ENCODE measurements around the gene SNAI3.

Gene SNAI3

DNA sequence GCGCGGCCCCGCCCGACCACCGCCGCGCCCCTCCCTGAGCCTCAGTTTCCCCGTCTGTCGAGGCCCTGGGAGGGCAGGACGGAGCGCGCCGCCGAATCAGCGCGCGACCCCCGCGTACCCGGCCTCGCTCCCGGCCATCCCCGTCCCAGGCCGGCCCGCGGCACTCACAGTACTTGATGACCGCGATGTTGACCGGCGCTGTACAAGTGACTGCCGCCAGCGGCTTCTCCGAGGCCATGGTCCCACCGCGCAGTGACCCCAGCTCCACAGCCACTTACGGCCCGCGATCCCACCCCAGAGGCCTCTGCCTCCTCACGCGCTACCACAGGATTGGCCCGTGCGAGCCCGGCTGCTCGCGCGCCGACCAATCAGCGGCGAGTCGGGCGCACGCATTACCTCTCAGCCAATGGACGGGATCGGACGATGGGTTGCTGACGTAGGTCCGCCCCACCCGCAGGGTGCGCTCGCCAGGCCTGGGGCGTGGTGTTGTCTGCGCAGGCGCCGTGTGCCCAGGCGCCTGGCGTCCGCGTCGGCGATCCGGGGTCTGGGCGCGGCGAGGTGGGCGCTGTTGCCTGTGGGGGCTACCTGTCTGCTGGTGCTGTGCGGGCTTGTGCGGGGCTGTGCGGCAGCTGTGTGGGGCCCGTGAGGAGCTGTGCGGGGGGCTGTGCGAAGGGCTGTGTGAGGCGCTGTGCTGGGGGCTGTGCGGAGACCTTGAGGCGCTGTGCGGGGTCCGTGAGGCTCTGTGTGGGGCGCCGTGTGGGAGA lies 23.3 kb downstream of the SNAI3 start, which contains the start of gene MVD:
Gene MVD (minus strand): TSS at position 249 of the 764 bp plus-strand sequence. CDS start 11 bp downstream, at position 238.
- Histone ChIP-seq H3K9ac (ENCODE audit: low read depth, low read length) (peak within 1 kb of the TSS; percentile 52), H3K36me3 (ENCODE audit: insufficient read depth, low read length) (no peaks in the 10 kb centered on the region), H3K9me3 (ENCODE audit: control insufficient read depth, insufficient read depth, low read length) (no peaks in the 10 kb centered on the region), H3K4me1 (ENCODE audit: insufficient read depth, low read length) (no peaks in the 10 kb centered on the region)

DNA sequence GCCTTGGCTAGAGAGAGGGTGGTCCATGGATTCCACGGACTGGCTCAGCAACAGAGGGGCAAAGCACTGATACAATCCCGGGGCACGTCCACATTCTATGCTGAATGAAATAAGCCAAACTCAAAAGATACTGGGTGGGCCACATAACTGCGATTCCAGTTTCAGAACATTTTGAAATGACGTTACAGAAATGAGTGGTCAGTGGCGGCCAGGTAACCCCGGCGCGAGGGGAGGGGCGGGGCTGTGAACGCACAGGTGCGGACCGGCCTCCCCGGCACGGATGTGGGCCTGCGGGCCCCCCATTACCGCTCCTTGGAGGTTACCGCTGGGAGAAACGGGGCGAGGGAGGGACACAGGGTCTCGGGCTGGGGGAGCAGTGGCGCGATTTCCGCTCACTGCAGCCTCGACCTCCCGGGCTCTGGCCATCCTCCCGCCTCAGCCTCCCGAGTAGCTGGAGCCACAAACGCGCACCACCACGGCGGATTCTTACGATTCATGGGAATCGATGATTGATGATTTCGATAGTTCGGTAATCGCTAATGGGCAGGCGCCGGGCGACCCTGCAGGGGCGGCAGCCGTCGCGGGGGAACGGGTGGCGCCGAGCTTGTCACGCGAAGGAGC lies 24.0 kb downstream of the SNAI3 start:
- Histone ChIP-seq H3K4me1 (ENCODE audit: insufficient read depth, low read length) (no peaks in the 10 kb centered on the region), H3K9me3 (ENCODE audit: control insufficient read depth, insufficient read depth, low read length) (no peaks in the 10 kb centered on the region), H3K9ac (ENCODE audit: low read depth, low read length) (peak overlapping the region; percentile 52), H3K36me3 (ENCODE audit: insufficient read depth, low read length) (no peaks in the 10 kb centered on the region)

DNA sequence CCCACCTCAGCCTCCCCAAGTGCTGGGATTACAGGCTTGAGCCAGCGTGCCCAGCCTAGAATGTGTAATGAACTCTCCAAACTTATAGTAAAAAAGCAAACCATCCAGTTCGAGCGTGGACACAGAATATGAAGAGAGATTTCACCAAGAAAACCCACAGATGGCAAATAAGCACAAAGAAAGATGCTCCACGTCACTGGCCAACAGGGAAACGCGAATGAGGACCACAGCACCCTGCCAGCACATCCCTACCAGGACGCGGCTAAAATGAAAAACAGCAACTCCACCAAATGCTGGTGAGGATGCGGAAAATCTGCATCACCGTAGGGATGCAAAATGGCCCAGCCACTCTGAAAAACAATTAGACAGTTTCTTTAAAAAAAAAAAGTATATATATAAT lies 24.8 kb downstream of the SNAI3 start:
- Histone ChIP-seq H3K9me3 (ENCODE audit: control insufficient read depth, insufficient read depth, low read length) (no peaks in the 10 kb centered on the region), H3K4me1 (ENCODE audit: insufficient read depth, low read length) (no peaks in the 10 kb centered on the region), H3K9ac (ENCODE audit: low read depth, low read length) (no peak overlapping the region), H3K36me3 (ENCODE audit: insufficient read depth, low read length) (no peaks in the 10 kb centered on the region)

DNA sequence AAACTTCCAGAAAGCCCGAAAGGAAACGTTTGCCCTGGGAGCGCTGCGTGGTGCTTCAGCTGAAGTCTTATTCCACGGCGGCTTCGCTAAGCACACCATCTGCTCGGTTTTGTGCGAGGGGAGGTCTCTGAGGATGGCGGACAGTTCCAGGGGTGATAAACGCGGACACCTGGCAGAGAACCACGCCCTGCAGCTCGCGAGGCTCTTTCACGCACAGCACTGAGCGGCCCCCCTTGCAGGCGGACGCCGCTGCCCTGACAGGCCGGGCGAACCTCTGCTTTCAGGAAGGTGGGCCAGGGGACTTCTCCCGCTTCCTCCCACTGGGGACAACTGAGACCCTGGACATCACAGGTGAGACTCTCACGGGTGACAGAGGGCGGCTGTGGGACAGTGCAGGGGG lies 27.1 kb downstream of the SNAI3 start:
- Histone ChIP-seq H3K9me3 (ENCODE audit: control insufficient read depth, insufficient read depth, low read length) (no peaks in the 10 kb centered on the region), H3K36me3 (ENCODE audit: insufficient read depth, low read length) (no peaks in the 10 kb centered on the region), H3K4me1 (ENCODE audit: insufficient read depth, low read length) (no peaks in the 10 kb centered on the region), H3K9ac (ENCODE audit: low read depth, low read length) (no peak overlapping the region)

DNA sequence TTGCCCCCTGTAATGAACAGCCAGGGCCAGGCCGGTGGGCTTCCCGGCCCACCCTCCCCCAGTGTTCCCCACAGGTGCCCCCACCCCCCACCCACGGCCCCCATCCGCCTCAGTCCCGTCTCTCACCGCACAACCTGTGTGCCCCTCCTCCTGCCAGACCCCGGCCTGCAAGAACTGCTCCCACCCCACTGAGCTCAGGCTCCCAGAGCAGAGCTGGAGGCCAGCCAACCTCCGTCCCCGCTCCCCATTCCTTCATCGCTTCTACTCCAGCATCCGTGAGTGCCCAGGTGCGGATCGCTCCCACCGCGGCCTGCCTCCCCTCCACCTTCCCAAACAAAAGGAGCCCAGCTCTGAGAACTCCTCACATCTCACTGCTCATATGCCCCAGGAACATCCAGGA lies 27.6 kb downstream of the SNAI3 start:
- Histone ChIP-seq H3K4me1 (ENCODE audit: insufficient read depth, low read length) (no peaks in the 10 kb centered on the region), H3K36me3 (ENCODE audit: insufficient read depth, low read length) (no peaks in the 10 kb centered on the region), H3K9ac (ENCODE audit: low read depth, low read length) (no peak overlapping the region), H3K9me3 (ENCODE audit: control insufficient read depth, insufficient read depth, low read length) (no peaks in the 10 kb centered on the region)

DNA sequence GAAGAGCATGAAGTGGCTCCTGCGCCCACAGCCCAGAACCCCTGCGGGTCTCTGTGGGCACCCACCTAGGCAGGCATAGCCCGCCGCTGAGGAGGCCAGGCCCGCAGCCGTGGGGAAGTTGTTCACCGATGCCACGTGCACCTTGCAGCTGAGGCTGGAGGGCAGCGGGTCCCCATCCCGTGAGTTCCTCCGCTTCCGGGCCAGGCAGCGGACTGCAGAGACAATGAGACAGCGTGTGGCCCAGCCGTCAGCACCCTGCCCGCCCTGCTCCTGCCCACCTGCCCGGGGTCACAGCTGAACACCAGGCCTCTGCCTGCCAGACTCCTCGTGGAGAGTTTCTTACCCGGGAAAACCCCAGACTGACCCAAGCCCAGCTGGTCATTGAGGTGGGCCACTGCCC lies 28.9 kb downstream of the SNAI3 start:
- no peaks in the 10 kb centered on the region for H3K4me1 ChIP-seq (ENCODE audit: insufficient read depth, low read length)
- H3K36me3 ChIP-seq (ENCODE audit: insufficient read depth, low read length), result no peaks in the 10 kb centered on the region
- no peak overlapping the region for H3K9ac ChIP-seq (ENCODE audit: low read depth, low read length)
- no peaks in the 10 kb centered on the region for H3K9me3 ChIP-seq (ENCODE audit: control insufficient read depth, insufficient read depth, low read length)

DNA sequence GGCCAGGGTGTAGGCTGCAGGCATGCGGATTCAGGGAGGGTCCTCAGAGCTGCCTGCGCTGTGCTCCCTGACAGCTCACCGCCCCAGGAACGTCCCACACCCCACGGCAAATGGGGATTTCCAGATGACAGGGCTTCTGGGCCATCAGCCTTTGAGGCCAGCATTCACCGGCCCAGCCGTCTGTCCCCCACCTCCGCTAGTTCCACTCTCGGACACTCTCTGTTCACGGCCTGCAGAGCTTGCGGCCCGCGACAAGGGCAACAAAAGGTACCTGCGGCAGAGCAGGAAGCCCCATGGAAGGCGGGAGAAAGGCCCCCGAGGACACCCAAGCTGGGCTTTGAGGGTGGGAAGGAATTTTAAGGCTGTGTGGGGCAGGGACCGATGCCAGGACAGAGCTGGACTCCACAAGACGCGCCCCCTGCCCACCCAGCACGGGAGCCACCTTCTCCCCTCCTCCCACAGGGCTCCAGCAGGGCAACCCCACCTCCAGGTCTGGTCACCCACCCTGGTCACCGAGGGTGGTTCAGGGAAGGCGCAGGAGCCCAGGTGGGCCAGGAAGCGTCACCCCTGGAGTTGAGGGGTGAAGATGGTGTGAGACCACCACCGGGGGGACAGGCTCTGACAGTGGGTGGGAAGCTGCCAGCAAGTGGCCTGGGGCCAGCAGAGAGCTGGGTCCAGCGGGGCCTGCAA lies 29.9 kb downstream of the SNAI3 start:
- Histone ChIP-seq H3K9me3 (ENCODE audit: control insufficient read depth, insufficient read depth, low read length) (no peaks in the 10 kb centered on the region), H3K4me1 (ENCODE audit: insufficient read depth, low read length) (no peaks in the 10 kb centered on the region; the same call in 1 of the 2 replicates), H3K36me3 (ENCODE audit: insufficient read depth, low read length) (no peaks in the 10 kb centered on the region), H3K9ac (ENCODE audit: low read depth, low read length) (no peak overlapping the region)

DNA sequence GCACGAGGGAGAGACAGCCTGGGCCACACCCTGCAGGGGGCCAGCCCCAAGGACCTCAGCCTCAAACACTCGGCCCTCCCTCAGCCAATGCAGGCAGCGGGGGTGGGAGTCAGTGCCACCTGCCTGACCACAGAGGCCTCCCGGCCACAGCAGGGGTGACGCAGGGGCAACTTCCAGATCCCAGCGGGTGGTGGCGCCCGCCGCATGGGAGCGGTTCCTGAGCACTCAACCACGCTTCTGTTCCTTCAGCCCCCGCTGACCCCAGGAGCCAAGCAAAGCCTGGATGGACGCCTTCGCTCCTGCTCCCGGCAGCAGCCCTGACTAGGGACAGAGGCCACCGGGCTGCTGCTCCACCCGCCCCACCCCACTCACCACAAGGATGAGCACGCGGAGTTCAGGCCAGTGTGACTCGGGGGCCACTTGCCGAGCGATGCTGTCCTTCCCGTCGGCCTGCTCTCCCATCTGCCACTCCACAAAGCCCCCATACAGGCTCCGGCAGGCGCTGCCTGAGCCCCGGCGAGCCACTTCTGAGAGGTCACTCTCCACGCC lies 30.5 kb downstream of the SNAI3 start:
- Histone ChIP-seq H3K9me3 (ENCODE audit: control insufficient read depth, insufficient read depth, low read length) (no peaks in the 10 kb centered on the region), H3K36me3 (ENCODE audit: insufficient read depth, low read length) (no peaks in the 10 kb centered on the region), H3K9ac (ENCODE audit: low read depth, low read length) (no peak overlapping the region), H3K4me1 (ENCODE audit: insufficient read depth, low read length) (no peaks in the 10 kb centered on the region; the same call in 1 of the 2 replicates)

DNA sequence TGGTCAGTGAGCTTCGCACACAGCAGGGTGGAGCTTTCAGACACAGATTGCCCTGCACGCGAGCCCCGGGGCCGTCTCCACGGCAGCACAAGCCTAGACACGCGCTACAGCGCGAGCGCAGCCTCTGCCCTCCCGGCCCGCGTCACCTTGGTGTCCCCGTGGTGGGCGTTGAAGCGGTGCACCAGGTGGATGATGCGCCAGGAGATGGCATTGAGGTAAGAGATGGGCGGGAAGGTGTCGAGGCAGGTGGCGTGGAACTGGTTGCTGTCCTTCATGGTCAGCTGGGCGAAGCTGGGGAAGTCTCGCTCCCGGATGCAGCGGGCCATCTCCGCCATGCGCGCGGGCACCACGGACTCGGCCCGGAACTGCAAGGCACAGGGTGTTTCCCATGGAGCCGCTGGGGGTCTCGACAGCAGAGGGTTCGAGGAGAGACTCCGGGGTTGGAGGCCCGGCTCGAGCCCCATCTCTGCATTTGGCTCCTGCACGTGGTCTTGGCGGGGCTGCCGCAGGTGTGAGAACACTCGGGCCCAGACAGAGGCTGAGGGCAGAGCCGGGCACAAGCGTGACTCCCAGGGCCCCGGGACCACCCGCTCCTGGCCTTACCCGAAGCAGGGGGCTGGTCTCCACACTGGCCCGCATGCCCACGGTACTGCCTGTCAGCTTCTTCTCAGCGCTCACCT lies 31.1 kb downstream of the SNAI3 start:
- no peaks in the 10 kb centered on the region for H3K36me3 ChIP-seq (ENCODE audit: insufficient read depth, low read length)
- H3K4me1 ChIP-seq (ENCODE audit: insufficient read depth, low read length), result no peaks in the 10 kb centered on the region; the same call in 1 of the 2 replicates

DNA sequence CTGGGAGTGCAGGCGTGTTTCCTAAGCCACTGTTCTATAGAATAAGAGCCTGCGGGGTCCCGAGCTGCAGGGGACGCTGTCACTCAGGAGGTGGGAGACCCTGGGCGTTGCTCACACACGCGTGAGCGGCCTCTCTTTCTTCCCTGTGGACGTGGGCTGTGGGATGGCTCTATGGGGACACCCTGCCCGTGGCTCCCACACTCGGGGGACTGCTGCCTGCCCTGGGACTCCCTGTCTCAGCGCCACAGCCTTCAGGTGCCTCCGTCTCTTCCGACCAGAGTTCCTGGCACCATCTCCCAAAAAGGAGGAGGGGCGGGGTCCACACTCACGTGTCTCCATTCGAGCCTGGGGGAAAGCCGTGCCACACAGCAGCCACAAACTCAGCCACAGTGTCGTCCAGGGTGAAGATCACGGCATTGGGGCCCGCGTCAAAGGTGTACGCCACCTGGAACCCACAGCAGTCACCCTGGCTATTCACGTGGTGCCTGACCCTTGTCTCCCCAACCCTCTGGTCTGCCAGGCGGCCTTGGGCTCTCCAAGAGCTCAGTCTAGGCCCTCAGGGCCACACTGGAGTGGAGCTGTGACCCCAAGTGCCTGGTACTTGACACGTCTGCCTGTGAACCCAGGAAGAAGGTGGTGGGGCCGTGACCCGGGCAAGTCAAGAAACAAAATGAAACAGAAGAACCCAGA lies 31.8 kb downstream of the SNAI3 start:
- Histone ChIP-seq H3K9ac (ENCODE audit: low read depth, low read length) (no peak overlapping the region), H3K36me3 (ENCODE audit: insufficient read depth, low read length) (no peaks in the 10 kb centered on the region), H3K4me1 (ENCODE audit: insufficient read depth, low read length) (no peaks in the 10 kb centered on the region; the same call in 1 of the 2 replicates), H3K9me3 (ENCODE audit: control insufficient read depth, insufficient read depth, low read length) (no peaks in the 10 kb centered on the region)

More for the DNA sequence above, 31.1 kb downstream of the SNAI3 start:
- H3K9me3 ChIP-seq (ENCODE audit: control insufficient read depth, insufficient read depth, low read length), result no peaks in the 10 kb centered on the region
- H3K9ac ChIP-seq (ENCODE audit: low read depth, low read length), result no peak overlapping the region

DNA sequence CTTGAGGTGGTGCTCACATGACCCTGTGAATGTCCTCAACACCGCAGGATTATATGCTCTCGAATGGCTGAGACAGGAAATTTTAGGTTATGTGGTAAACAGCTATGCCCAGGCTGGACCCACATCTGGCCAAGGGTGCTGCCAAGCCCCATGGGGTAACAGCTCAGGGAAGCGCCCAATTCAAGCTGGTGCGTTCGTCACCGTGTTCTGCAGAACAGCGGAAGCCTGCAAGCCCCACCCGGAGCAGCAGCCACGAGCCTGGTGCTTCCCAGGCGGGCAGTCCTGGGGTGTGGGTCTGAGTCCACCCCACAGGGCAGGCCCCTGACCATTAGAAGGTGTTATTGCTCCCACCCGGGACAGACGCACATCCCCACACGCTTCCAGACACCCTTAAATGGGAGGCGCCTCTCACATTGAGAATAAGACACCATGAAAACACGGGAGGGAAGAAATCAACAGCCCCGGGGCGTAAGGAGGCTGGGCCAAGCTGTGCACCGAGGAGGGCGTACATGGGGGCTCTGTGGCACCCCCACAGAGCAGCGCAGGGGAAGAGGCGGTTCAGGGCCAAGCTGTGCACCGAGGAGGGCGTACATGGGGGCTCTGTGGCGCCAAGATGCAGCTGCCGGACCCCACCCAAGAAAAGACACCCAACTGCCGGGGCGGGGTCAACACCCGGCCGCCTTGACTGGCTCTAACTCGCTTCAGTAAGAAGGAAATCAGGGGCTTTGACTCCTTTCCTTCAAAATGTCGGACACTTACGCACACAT lies 32.5 kb downstream of the SNAI3 start:
- Histone ChIP-seq H3K9me3 (ENCODE audit: control insufficient read depth, insufficient read depth, low read length) (no peaks in the 10 kb centered on the region), H3K4me1 (ENCODE audit: insufficient read depth, low read length) (no peaks in the 10 kb centered on the region; the same call in 1 of the 2 replicates), H3K9ac (ENCODE audit: low read depth, low read length) (no peak overlapping the region), H3K36me3 (ENCODE audit: insufficient read depth, low read length) (no peaks in the 10 kb centered on the region)

DNA sequence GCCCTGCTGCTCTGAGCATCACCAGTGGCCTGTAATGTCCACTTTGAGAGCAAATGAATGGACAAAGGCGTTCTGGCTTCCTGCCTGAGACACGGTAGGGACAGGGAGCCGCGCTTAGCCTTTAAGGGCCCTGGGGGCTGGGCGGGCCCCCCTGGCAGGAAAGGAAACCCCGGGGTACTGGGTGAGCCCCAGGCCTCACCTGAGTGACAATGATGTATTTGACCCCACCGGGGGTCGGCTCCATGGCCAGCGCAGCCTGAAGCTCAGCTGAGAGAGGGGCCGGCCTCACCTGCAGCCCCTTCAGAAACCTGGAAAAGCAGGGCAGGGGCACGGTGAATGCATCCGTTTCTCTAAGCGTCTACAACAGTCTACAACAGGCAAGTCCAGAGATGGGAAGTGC lies 33.2 kb downstream of the SNAI3 start:
- Histone ChIP-seq H3K36me3 (ENCODE audit: insufficient read depth, low read length) (no peaks in the 10 kb centered on the region), H3K4me1 (ENCODE audit: insufficient read depth, low read length) (no peaks in the 10 kb centered on the region; the same call in 1 of the 2 replicates), H3K9ac (ENCODE audit: low read depth, low read length) (no peak overlapping the region)

DNA sequence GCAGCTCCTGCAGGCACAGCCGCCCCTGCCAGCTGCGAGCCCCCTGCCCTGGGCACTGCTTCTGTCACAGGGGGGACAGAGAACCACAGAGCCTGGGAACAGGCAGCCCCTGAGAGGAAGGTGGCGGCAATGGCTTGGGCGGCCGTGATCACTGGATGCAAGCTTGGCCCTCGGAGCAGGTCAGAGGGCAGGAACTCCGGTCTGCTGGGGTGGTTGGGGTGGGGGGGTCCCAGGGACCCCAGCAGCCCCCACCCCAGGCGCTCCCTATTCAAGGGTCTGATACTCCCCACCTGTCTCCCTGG lies 33.6 kb downstream of the SNAI3 start:
- Histone ChIP-seq H3K9me3 (ENCODE audit: control insufficient read depth, insufficient read depth, low read length) (no peaks in the 10 kb centered on the region), H3K36me3 (ENCODE audit: insufficient read depth, low read length) (no peaks in the 10 kb centered on the region), H3K9ac (ENCODE audit: low read depth, low read length) (no peak overlapping the region), H3K4me1 (ENCODE audit: insufficient read depth, low read length) (no peaks in the 10 kb centered on the region; the same call in 1 of the 2 replicates)

More for the DNA sequence above, 33.2 kb downstream of the SNAI3 start:
- no peaks in the 10 kb centered on the region for H3K9me3 ChIP-seq (ENCODE audit: control insufficient read depth, insufficient read depth, low read length)
